Measurements from ENCODE around the gene MIDN. TPM values are rescaled to one million over a fixed set of nuclear protein-coding genes. Genes with fewer than 3 reads are reported as not detected.

The MIDN gene
- polyA plus RNA-seq, 1 donor from 2014 or later = 24.8 TPM

GRCh38 chr19:1224847-1225246 is 23.5 kb upstream of the MIDN start:
- Histone ChIP-seq H3K27me3 (ENCODE audit: insufficient read depth, low read depth, low read length) (no peaks in the 10 kb centered on the region), H3K79me2 (replicated peaks; ENCODE audit: insufficient read depth, low read length) (no peaks in the 10 kb centered on the region), H2AFZ (ENCODE audit: low read depth, low read length) (no peak overlapping the region), H3K9ac (ENCODE audit: low read length) (no peak overlapping the region), H3K4me3 (ENCODE audit: low read length) (no peak overlapping the region), H3K9me3 (ENCODE audit: low read length) (no peaks in the 10 kb centered on the region), H4K20me1 (ENCODE audit: insufficient read depth) (no peaks in the 10 kb centered on the region), H3F3A (ENCODE audit: insufficient read depth, low read length, poor library complexity, severe bottlenecking) (no peaks in the 10 kb centered on the region), H3K27ac (ENCODE audit: low read length) (no peak overlapping the region), H3K4me2 (ENCODE audit: low read length) (no peak overlapping the region), H3K36me3 (ENCODE audit: insufficient read depth, low read length) (no peaks in the 10 kb centered on the region), H3K9me2 (ENCODE audit: insufficient read depth, low read length) (no peaks in the 10 kb centered on the region)
- no peak for TF ChIP-seq POLR2AphosphoS5 (IDR thresholded peaks at IDR 0.05)
- no peak for TF ChIP-seq RAD21 (conservative IDR thresholded peaks at IDR 0.05)
- TF ChIP-seq CTCF (IDR thresholded peaks at IDR 0.05; ENCODE audit: poor library complexity, severe bottlenecking) = no peak
- TF ChIP-seq EP300 (conservative IDR thresholded peaks at IDR 0.05; ENCODE audit: poor library complexity, severe bottlenecking) = no peak
- no peak for TF ChIP-seq REST (IDR thresholded peaks at IDR 0.05; ENCODE audit: borderline replicate concordance)
- no peak for TF ChIP-seq EZH2 (IDR thresholded peaks at IDR 0.05; ENCODE audit: borderline replicate concordance, insufficient read depth, low read length, poor library complexity, severe bottlenecking)
- no peak for TF ChIP-seq SMC3 (conservative IDR thresholded peaks at IDR 0.05; ENCODE audit: poor library complexity)
- TF ChIP-seq MXI1 (conservative IDR thresholded peaks at IDR 0.05; ENCODE audit: poor library complexity, severe bottlenecking) = no peak
- TF ChIP-seq TAF1 (IDR thresholded peaks at IDR 0.05; ENCODE audit: low read depth) = no peak

- TF ChIP-seq CTCF (IDR thresholded peaks at IDR 0.05; ENCODE audit: poor library complexity, severe bottlenecking) (no peak), SMC3 (conservative IDR thresholded peaks at IDR 0.05; ENCODE audit: poor library complexity) (no peak), REST (IDR thresholded peaks at IDR 0.05; ENCODE audit: borderline replicate concordance) (no peak), EZH2 (IDR thresholded peaks at IDR 0.05; ENCODE audit: borderline replicate concordance, insufficient read depth, low read length, poor library complexity, severe bottlenecking) (no peak), POLR2AphosphoS5 (IDR thresholded peaks at IDR 0.05) (no peak), RAD21 (conservative IDR thresholded peaks at IDR 0.05) (no peak), EP300 (conservative IDR thresholded peaks at IDR 0.05; ENCODE audit: poor library complexity, severe bottlenecking) (no peak), TAF1 (IDR thresholded peaks at IDR 0.05; ENCODE audit: low read depth) (no peak), MXI1 (conservative IDR thresholded peaks at IDR 0.05; ENCODE audit: poor library complexity, severe bottlenecking) (no peak)
- Histone ChIP-seq H4K20me1 (ENCODE audit: insufficient read depth) (no peaks in the 10 kb centered on the region), H3K27ac (ENCODE audit: low read length) (no peak overlapping the region), H3K79me2 (replicated peaks; ENCODE audit: insufficient read depth, low read length) (no peaks in the 10 kb centered on the region), H3K9ac (ENCODE audit: low read length) (no peak overlapping the region), H3K4me3 (ENCODE audit: low read length) (no peak overlapping the region), H3K27me3 (ENCODE audit: insufficient read depth, low read depth, low read length) (no peaks in the 10 kb centered on the region), H2AFZ (ENCODE audit: low read depth, low read length) (no peak overlapping the region), H3K36me3 (ENCODE audit: insufficient read depth, low read length) (no peaks in the 10 kb centered on the region), H3K4me2 (ENCODE audit: low read length) (no peak overlapping the region), H3K9me2 (ENCODE audit: insufficient read depth, low read length) (no peaks in the 10 kb centered on the region), H3K9me3 (ENCODE audit: low read length) (no peaks in the 10 kb centered on the region), H3F3A (ENCODE audit: insufficient read depth, low read length, poor library complexity, severe bottlenecking) (no peaks in the 10 kb centered on the region)
Observed at GRCh38 chr19:1225440-1226226, 22.8 kb upstream of the MIDN start.
